NCI-H526 (cell line): ENCODE results near the gene ADCY6.

Source experiments
- DNase-seq, 2 experiments: peaks; one replicate each; lab custom pipeline; 2025; lab: John Stamatoyannopoulos, UW

Gene ADCY6

DNA sequence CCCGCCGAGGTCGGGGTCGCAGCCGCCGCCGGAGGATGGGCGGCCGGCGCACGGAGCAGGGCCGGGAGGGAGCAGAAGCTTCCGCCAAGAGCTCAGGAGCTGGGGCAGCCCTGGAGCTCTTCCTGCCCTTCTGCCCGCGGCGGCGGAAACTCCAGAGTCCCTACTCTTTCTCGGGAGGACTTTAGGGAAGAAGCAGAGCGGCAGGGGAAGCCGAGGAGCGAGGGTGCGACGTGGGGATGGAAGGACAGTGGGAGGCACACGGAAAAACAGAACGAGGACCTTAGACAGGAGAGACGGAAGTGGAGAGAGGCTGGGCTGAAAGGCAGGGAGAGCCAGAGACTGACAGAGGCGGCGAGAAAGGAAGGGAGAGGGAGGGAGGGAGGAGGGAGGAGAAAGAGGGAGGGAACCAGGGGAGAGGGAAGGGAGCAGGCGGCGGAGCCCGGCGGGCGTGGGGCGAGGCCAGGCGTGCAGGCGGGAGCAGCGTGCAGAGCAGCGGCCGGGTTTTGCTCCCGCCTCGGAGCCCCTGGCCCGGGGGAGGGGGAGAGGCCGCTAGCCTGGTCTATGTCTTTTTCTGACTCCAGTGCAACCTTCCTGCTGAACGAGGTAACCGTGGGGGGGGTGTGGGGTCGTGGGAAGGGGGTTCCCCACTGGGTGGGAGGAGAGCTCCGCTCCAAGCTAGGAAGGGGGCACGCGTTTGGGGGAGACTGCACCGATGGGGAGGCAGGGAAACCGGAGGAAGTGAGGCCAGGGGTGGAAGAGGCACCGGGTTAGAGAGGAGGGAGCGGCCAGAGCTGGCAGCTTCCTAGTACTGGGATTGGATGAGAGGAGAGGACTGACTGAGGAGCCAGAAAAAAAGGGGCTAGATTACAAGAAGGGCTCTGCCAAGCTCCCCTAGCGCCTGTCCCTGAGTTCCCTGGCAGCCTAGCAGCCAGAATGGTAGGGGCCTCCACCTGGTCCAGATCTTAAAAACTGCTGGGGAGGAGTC is 26.5 kb upstream of the ADCY6 start:
- peak; percentile 66 to 89 for DNase-seq

- DNase-seq, result peak; percentile 37 to 81
These were observed 25.6 kb upstream of the ADCY6 start for GRCh38 chr12:48814262-48815125.

DNA sequence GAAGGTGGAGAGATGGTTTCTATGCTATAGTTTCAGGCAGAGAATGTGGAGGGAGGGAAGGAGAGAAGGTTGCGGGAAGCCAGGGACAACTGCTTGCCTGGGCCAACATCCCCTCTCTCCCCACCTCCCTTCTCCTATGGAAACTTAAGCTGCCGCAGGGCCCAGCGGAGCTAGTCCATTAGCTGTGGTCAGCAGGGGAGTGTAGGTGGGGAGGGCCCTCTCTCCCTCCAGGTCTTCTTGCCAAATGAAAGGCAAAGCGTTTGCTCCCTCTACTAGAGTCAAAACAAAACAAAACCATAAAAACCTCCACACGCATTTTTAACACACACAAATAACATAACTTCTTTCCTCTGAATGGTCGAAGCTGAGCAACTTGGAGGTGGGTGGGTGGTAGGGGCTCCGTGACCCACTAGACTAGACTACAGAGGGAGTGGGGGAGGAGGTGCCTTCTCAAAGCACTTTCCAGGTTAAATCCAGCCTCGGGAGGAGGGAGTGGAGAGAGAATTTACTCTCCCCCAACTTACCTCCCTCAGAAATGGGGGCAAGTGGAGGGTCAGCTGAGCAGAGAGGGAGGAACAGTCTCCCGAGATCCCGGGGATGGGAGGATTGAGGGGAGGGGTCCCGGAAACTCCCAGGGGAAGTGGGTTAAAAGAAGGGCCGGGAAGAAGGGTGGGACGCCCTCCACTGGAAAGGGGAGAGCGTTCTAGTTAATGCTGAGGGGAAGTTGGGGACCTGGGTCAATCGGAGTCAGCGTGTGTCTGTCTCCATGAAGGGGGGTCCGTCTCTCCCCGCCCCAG is 24.8 kb upstream of the ADCY6 start:
- no peak for DNase-seq

DNA sequence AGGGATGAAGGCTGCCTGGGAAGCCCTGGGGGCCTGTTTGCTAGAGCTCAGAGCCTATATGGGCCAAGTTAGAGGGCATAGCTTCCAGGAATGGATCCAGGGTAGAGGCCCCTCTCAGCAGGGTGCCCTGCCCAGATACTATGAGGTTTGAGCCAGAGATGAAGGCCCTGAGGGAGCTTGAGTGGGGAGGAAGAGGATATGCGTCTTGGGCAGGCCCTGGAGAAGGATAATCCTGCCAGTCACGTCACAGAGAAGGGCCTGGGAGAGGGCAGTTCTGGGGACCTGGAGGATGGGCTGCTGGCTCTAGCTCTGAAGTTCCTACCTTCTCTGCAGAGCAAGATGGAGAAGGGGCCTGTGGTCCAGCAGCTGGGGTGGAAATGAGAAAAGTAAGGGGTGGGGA is 23.5 kb upstream of the ADCY6 start:
- no peak for DNase-seq

- no peak for DNase-seq
These were observed 22.7 kb upstream of the ADCY6 start for GRCh38 chr12:48811437-48812090.

DNA sequence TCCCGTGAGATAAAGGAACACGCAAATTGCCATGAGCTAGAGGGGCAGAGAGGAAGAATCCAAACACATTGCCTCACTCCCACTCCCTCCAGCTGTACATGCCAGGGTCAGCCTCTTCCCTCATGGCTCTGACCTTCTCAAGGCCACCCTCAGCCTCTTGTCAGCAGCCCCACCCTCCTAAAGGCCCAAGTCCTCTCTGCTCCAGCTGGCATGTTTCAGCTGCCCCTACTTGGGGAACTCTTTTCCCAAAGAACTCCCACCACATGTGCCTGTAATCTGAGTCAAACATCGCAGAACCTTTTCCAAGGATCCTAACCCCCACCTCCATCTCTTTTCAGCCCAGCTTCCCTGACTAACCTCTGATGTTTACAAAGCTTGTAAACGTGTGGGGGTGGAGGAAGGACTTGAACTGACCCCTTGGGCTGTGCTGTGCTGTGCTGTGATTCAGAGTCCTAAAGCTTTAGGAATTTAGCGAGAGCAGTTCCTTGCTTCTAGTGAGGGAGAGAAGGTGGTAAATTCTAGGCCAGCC is 22.1 kb upstream of the ADCY6 start:
- DNase-seq, result no peak

GRCh38 chr12:48807981-48808380 is 19.1 kb upstream of the ADCY6 start:
- no peak for DNase-seq

DNA sequence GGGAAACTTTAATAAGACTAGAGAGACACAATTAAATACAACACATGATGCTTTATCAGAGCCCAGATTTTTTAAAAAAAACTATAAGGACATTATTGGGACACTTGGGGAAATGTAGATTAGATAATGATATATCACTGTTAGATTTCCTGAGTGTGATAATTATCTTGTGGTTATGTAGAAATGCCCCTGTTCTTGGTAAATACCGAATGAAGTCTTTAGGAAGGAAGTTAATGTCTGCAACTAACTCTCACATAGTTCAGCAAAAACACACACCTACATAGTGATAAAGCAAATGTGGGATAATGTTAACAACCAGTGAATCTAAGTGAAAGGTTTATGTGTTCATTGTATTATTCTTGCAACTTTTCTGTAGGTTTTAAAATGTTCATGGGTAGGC is 14.8 kb upstream of the ADCY6 start:
- no peak for DNase-seq

- no peak for DNase-seq
These were observed 12.1 kb upstream of the ADCY6 start for GRCh38 chr12:48800971-48801370.

GRCh38 chr12:48800457-48800856 is 11.6 kb upstream of the ADCY6 start:
- DNase-seq, result no peak

DNA sequence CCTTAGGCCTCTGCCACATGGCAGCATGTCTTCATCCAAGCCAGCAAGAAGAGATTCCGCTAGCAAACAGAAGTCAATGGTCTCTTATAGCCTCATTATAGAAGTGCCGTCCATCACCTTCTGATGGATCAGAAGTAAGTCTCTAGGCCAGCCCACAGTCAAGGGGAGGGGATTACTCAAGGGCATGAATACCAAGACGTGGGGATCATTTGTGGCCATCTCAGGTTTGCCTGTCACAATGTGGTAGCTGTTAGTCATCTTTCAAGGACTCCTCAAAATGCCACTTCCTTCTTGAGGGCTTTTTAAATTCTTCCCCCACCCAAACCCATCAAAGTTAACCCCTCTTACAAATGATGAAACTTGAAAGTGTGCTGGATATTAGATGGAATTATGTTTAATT is 8.1 kb upstream of the ADCY6 start:
- DNase-seq, result no peak

DNA sequence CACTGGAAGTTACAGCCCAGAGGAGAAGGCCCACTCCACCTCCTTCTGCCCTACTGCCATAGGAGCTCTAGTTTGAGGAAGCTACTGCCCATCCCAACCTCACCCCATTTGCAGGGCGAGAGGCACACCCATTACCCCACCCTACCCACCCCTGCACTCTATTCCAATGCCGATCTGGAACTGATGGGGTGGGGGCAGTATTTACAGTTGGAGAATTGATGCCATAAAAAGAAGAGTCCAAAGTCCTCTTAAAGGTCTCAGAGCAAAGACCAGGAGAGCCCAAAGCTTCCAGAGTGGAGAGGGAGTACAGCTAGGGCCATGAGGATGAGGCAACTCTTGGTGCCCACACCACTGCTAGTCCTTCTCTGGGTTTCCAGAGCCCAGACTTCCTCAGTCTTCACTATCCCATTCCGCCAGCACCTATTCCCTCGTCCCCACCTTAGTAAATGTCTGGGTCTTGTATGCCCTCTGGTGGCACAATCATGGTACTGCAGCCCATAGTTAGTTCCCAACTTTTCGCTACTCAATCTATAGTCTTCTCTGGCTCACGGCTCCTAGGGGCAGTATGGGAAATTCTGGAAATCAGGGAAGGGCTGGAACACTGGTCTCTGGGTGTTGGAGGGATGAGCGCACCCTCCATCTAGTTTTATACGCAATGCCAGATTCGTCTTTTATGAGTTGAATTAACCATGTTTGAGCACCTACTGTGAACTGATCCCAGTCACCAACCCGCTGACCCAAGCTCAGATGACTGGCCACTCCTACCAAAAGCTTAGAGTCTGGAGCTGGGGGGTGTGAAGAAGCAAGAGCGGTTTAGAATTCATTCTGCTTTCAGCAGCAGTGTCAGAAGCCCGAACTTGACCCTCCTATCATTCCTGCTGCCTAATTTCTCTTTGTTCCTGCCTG is 6.9 kb upstream of the ADCY6 start:
- peak; percentile 71 to 86 for DNase-seq

GRCh38 chr12:48794870-48795269 is 6.0 kb upstream of the ADCY6 start:
- no peak for DNase-seq

GRCh38 chr12:48793696-48794095 is 4.8 kb upstream of the ADCY6 start:
- no peak for DNase-seq

- DNase-seq, result no peak
These were observed 1.0 kb upstream of the ADCY6 start for GRCh38 chr12:48789858-48790326.

DNA sequence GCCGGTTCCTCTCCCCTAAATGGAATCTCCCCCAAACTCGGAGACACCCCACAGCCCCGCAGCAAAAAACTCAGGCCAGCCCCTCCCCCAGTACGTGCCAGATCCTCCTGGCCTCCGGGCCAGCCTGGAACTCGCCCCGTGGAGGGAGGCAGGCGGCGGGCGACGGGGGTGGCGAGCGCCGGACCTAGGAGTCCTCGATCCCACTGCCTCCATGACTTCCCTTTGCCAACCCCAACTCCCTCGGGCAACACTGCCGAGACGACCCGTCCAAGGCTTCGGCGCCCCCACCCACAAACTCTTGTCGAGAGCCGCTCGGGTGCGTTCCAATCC is 400 bp downstream of the ADCY6 start:
- peak in 1 of 2 experiments; percentile 63 for DNase-seq

DNA sequence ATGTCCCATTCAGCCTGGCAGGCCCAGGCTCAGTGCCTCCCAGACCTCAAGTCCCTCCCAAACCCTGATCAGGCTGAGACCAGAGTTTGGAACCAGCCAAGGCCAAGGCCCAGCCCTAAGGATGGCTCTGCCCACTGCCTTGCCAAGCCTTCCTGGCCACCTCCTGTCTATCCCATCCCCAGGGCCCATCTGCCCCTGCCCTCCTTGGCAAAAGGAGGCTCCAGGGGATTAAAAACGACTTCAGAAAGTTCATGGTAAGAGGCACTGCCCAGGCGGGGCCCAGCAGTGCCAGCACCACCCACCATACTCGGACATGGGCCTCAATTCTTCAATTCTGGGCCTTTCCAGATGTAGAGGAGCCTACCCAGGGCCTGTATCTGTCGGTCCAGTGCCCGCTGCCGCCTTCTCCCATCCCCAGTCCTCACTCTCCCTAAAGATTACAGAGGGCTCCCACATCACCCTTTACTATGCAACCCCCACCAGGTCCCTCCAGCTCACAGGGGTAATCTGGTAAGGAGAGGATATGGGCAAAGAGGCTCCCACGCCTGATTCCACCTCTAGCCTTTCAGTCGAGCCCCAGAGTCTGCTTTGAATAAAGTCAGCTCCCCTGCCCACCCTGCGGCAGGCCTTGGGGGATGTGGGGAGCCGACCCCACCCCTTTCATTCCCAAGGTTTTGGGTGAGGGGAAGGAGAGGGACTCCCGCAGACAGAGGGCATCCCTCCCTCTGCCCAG is 932 bp downstream of the ADCY6 start:
- DNase-seq, result peak in 1 of 2 experiments; percentile 34

DNA sequence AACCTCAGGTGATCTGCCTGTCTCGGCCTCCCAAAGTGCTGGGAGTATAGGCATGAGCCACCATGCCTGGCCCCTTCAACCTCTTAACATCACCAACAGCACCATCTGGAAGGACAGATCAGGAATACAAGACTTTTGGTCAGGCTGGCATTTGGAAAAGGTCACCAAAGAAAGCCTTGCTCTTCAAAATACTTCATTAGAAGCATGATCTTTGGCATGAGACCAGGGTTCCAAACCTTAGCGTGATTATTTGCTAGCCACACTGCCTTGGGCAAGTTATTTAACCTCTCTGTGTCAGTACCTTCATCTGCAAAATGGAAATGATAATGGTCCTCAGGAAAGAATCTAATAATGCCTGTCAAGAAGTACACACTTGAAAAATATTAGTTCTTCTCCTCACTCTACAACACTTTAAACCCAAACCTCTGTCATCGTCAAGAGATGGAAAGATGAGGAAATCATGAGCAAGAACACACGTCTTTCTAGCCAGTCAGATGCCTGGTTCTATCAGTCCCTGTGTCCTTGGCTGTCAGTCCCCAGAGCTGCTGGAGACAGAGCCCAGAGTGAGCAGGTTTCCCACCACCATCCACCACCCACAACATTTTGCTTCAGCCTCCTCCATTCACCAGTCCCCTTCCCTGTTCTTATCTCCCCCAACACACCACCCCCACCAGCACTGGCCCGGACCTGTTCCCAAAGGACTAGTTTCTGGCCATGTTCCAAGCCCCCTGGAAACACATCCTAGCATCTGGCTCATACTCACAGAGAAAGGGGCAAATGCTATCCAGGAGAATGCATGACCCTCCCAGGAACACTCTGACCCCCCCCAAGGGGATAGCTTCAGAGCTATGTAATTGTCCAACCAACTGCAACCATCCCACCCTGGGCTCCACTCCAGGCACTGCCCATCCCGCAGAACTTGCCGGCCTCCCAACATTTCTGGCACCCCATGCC is 2.0 kb downstream of the ADCY6 start:
- DNase-seq, result no peak
